ENCODE data around the gene CTDNEP1. TPM values are rescaled to one million over a fixed set of nuclear protein-coding genes. Genes with fewer than 3 reads are reported as not detected.

CTDNEP1 gene
- total and polyA plus RNA-seq, 11 donors = 54.0 to 126 (median 107) TPM

- TF ChIP-seq POLR2A (IDR thresholded peaks at IDR 0.05) = no peak
- no peak for TF ChIP-seq CTCF (IDR thresholded peaks at IDR 0.05)
- intact Hi-C loops (cut with DNase I) = loop anchor here in 2 of 10 donors (1.0 to 10.0 kb wide), 2 partner anchors 9 to 248 kb away; partner anchors contain the start of gene SLC16A11 (in 1 of the 2)
- H3K4me1 ChIP-seq = peaks cover 2 to 71% (median 46%) of the 10 kb centered on the region in 12 donors
- H3K36me3 ChIP-seq = peaks cover 0 to 3% (median 0%) of the 10 kb centered on the region in 9 donors
- DNase-seq (peak in 1 of 5 donors; percentile 54), ATAC-seq (peak in 2 of 4 donors; percentile 1 to 21)
- H3K9me3 ChIP-seq = no peaks in the 10 kb centered on the region
- peak overlapping the region in 8 of 12 donors; percentile 0 to 66 (median 32) for H3K27ac ChIP-seq
- no peak overlapping the region for H3K4me3 ChIP-seq
- H3K27me3 ChIP-seq = peaks cover 0 to 57% (median 29%) of the 10 kb centered on the region in 9 donors
- 6 to 11% (median 9%) methylated on average over 6 of the region's 6 CpGs for WGBS, 4 donors
These were observed 41.2 kb upstream of the CTDNEP1 start for GRCh38 chr17:7292729-7293128.

GRCh38 chr17:7292194-7292593 is 40.7 kb upstream of the CTDNEP1 start:
- ATAC-seq (no peak), DNase-seq (no peak)
- 45 to 83% (median 66%) methylated on average over 2 of the region's 2 CpGs for WGBS, 4 donors
- H3K27ac ChIP-seq = peak overlapping the region in 7 of 12 donors; percentile 0 to 66 (median 50)
- H3K36me3 ChIP-seq = peaks cover 0 to 9% (median 0%) of the 10 kb centered on the region in 9 donors
- H3K4me1 ChIP-seq = peaks cover 2 to 71% (median 46%) of the 10 kb centered on the region in 12 donors
- intact Hi-C loops (cut with DNase I) = loop anchor here in 2 of 10 donors (1.0 to 10.0 kb wide), 2 partner anchors 9 to 247 kb away; partner anchors contain the start of gene SLC16A11 (in 1 of the 2)
- TF ChIP-seq POLR2A (IDR thresholded peaks at IDR 0.05) = no peak
- TF ChIP-seq CTCF (IDR thresholded peaks at IDR 0.05) = no peak
- no peaks in the 10 kb centered on the region for H3K9me3 ChIP-seq
- no peak overlapping the region for H3K4me3 ChIP-seq
- H3K27me3 ChIP-seq = peaks cover 0 to 57% (median 29%) of the 10 kb centered on the region in 9 donors

- H3K27me3 ChIP-seq = peaks cover 0 to 52% (median 29%) of the 10 kb centered on the region in 9 donors
- intact Hi-C loops (cut with DNase I) = loop anchor here in 1 of 10 donors (10.0 kb wide), 1 partner anchor 246 kb away; the partner anchor contains the start of gene SLC16A11
These were observed 39.2 kb upstream of the CTDNEP1 start for GRCh38 chr17:7290685-7291084.

More at GRCh38 chr17:7290685-7291084, 39.2 kb upstream of the CTDNEP1 start:
- no peak for TF ChIP-seq CTCF (IDR thresholded peaks at IDR 0.05)
- TF ChIP-seq POLR2A (IDR thresholded peaks at IDR 0.05) = no peak
- H3K4me3 ChIP-seq = no peak overlapping the region
- H3K27ac ChIP-seq = peak overlapping the region in 9 of 12 donors; percentile 10 to 54 (median 46)
- WGBS, 4 donors = 31 to 54% (median 43%) methylated on average over 11 of the region's 11 CpGs
- peaks cover 0 to 24% (median 3%) of the 10 kb centered on the region in 9 donors for H3K36me3 ChIP-seq
- H3K4me1 ChIP-seq = peaks cover 2 to 58% (median 38%) of the 10 kb centered on the region in 12 donors
- ATAC-seq (peak in 2 of 4 donors; percentile 0 to 2), DNase-seq (peak in 1 of 5 donors; percentile 39)
- no peaks in the 10 kb centered on the region for H3K9me3 ChIP-seq
